ENCODE results near the gene BGN.
A peak's percentile ranks its signal among the peaks of the same experiment; 100 is the strongest.

BGN gene

DNA sequence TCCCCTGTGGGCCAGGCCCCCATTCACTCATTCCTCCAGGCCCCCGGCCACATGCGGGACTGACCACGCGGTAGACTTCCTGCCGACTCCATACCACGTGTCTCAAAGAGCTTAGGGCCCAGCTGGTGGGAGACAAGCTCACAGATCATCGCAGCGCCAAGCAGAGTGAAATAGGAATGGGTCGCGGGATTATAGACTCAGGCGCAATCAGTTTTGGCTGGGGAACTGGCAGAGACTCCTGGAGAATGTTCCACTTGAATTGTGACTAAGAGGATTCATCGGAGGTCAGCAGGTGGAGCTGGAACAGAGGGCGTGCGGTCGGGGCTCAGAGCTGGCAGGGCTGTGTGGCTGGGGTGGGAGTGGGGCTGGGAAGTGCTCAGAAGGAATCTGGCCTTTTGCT lies 38.3 kb downstream of the BGN start:
- DNase-seq, result no peak

GRCh38 chrX:153537080-153537479 lies 42.3 kb downstream of the BGN start:
- no peak for DNase-seq

DNA sequence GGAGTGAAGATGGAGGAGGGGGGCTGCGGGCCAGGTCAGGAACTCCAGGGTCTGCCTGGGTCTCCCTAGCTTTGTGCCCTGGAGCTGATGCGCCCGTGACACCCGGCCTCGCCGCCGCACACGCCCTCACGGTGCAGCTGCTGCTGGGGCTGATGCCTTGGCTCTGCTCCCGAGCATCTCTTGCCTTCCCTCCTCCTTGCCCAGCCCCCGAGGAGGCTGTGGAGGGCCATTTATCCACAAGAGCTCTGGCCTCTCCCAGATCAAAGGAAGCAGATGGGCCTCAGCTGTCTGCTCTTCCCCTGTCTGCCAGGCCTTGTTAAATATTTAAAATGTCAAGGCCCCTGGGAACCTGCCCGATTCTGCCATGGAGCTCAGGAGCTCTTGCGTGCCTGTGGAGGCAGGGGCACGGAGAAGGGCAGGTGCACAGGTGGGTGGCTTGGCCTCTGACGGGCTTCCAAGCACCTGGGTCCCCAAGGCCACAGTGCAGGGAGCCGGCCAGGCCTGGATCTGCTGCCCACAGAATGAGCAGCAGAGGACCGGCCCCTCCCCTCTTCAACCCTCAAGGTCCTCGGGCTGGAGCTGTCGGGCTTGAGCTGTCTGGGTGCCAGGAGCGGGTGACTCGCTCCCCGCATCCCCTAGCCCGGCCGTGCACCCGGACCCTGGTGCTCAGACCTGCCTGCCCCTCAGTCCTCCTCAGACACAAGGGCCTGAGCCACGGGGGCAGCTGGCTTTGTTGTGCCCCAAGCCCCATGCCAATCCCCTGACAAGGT lies 42.9 kb downstream of the BGN start:
- no peak for DNase-seq

GRCh38 chrX:153538424-153538823 lies 43.6 kb downstream of the BGN start:
- DNase-seq, result no peak

DNA sequence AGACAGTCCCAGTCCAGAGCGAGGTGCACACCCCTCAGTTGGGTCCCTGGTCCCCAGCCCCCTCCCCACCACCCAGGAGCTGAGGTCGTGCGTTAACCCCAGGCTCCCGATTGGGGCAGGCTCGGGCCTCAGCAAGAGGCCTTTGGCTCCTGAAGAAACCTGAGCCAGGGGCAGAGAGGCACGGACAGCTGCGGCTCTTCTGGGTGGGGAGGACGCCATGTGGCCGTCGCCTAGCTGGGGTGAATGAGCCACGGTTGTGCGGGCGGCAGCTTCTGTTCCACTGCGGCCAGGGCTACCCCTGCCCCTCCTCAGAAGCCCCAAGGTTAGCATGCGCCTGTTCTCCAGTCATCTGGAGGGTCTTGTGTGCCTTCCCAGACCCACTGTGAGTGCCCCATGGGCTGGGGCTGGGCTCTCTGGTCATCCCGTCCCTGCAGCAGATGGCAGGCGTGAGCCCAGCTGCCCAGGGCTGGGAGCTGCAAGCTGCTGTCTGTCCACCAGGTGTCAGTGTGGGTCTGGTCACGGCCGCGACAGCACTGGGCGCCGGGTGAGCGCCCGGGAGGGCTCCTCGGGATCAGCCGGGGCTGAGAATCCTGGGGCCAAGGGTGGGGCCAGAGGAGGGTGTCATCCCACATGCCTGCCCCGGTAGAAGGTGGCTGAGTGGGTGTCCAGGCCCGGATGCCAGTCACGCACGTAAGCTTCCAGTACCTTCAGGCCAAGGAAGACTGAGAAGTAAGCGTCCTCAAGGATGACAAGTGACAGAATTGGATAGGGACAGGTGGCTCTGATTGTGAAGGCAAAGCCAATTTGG lies 44.6 kb downstream of the BGN start:
- peak; percentile 74 for DNase-seq

DNA sequence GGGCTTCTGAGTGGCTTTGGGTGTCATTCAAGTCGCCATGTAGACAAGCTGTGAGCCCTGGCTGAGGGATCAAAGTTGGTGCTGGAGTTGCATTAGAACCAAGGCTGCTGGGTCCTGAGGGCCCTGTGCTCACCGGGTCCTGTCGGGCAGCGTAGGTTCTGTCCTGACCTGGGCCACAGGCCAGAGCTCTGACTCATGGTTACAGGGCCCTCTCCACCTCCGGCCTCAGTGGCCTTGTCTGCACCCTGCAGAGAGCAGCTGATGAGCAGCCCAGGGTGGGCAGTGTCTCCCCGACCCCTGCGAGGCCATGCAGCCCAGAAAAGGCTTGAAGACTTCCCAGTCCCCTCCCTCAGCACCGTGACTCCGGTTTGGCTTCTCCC lies 45.2 kb downstream of the BGN start:
- DNase-seq, result no peak

- no peak for DNase-seq
Observed at GRCh38 chrX:153544727-153545126, 49.9 kb downstream of the BGN start.

GRCh38 chrX:153546386-153546785 lies 51.6 kb downstream of the BGN start:
- no peak for DNase-seq

GRCh38 chrX:153547195-153547594 lies 52.4 kb downstream of the BGN start:
- no peak for DNase-seq

DNA sequence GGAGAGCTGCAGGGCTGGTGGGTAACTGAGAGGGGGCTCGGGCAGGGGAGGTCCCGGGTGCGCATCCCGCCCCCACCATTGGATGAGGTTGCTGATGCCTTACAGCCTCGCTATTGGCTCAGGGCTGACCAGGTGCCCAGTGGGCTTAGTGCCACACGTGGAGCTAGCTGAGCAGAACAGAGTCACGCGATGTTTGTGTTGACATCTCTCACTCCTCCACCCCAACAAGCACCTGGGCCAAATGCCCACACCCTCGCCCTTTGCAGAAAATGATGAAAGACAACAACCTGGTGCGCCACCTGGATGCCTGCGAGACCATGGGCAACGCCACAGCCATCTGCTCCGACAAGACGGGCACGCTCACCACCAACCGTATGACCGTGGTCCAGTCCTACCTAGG lies 54.5 kb downstream of the BGN start:
- DNase-seq, result no peak

DNA sequence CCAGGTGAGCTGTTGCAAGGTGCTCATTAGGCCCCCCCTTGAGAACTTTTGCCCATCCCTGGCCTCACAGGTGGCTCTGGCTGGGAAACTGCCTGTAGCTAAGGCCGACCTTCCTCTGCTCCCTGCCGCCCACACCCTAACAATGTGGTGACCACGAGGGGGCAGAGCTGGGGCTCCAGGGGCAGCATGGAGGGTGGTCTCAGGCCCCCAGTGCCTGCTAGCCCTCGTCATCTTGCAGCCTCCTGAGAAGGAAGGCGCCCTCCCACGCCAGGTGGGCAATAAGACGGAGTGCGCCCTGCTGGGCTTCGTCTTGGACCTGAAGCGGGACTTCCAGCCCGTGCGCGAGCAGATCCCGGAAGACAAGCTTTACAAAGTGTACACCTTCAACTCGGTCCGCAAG lies 55.0 kb downstream of the BGN start:
- DNase-seq, result no peak

DNA sequence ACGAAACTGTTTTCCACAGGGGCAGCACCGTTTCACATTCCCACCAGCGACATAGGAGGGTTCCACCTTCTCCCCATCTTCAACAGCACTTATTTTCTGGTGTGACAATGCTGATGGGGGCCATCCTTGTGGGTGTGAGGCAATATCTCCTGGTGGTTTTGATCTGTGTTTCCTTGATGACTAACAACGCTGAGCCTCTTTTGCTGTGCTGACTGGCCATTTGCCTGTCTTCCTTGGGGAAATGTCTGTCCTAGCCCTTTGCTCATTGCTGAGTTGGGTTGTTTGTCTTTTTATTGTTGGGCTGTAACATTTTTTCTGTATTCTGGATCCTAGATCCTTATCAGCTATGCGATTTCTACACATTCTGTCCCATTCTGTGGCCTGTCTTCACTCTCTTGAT lies 56.4 kb downstream of the BGN start:
- DNase-seq, result no peak

DNA sequence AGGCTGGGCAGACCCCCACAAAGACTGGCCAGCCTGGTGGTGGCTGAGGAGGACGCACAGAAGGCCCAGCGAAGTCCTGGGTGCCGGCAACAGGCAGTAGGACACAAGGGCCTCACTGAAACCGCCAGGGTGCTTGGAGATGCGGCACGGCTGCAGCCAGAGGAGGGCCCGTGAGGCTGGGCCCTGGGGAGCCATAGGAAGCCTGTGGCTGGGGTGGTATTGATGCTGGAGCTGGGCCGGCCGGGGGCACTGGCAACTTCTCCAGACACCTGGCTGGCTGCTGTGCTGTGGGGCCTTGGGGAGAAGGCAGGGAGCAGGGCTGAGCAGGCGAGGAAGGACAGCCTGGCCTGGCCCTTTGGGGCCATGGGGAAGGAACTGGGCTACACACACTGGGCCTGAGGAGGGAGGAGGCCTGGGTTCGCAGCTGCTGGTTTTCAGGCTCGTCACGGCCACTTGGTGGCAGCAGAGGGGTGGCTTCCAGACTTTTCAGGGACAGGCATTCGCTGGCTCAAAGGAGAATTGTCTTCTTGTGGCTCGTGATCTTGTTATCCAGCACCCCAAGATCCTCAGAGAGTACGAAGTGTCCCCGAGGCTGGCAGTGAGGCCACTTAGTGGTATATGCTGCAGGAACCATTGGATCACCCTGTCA lies 59.9 kb downstream of the BGN start:
- peak; percentile 60 for DNase-seq

- no peak for DNase-seq
Observed at GRCh38 chrX:153556767-153557166, 62.0 kb downstream of the BGN start.

DNA sequence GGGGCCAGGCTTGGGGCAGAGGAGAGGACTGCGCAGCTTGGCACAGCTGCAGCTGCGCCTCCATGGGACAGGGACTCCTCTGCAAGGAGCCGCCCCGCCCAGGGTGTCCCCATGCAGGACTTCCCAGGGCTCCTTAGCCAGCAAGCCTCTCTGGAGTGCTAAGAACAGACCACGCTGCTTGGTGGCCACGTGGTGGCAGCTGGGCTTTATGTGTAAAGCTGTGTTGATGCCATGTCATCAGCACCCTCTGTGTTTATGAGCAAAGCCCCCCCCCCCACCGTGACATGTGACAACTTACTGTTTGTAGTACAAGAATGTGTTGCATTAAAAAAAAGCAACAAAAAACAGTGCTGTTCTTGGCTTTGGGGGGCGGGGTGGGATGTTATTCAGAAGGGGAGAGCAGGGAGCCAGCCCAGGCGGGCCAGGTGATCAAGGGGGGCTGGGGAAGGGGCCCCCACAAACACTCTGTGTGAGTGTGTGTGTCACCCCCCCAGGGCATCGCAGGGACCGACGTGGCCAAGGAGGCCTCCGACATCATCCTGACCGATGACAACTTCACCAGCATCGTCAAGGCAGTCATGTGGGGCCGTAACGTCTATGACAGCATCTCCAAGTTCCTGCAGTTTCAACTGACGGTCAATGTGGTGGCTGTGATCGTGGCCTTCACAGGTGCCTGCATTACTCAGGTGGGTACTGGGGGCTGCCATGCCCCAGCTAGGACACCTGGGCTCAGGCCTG lies 63.0 kb downstream of the BGN start:
- DNase-seq, result no peak
